ENCODE results near the gene PLCB2.

PLCB2 gene

GRCh38 chr15:40302288-40302886 lies 5.3 kb downstream of the PLCB2 start:
- Histone ChIP-seq H3K4me1 (ENCODE audit: control insufficient read depth, insufficient read depth, low read length) (peaks cover 16% of the 10 kb centered on the region), H3K27ac (ENCODE audit: low read length) (no peak overlapping the region), H3K27me3 (ENCODE audit: control insufficient read depth, insufficient read depth, low read length) (no peaks in the 10 kb centered on the region), H3K4me3 (ENCODE audit: low read length) (no peak overlapping the region), H3K36me3 (ENCODE audit: control insufficient read depth, insufficient read depth, low read length) (no peaks in the 10 kb centered on the region), H3K9me3 (ENCODE audit: control insufficient read depth, insufficient read depth, low read length) (no peaks in the 10 kb centered on the region)
- no CpG with 5 or more reads among the region's 19 CpGs for WGBS (ENCODE audit: insufficient coverage, insufficient read length)
- no peak for DNase-seq (ENCODE audit: low read depth, low spot score)

GRCh38 chr15:40301467-40302179 lies 6.1 kb downstream of the PLCB2 start:
- Histone ChIP-seq H3K27ac (ENCODE audit: low read length) (no peak overlapping the region), H3K9me3 (ENCODE audit: control insufficient read depth, insufficient read depth, low read length) (no peaks in the 10 kb centered on the region), H3K36me3 (ENCODE audit: control insufficient read depth, insufficient read depth, low read length) (no peaks in the 10 kb centered on the region), H3K4me3 (ENCODE audit: low read length) (no peak overlapping the region), H3K27me3 (ENCODE audit: control insufficient read depth, insufficient read depth, low read length) (no peaks in the 10 kb centered on the region), H3K4me1 (ENCODE audit: control insufficient read depth, insufficient read depth, low read length) (peaks cover 12% of the 10 kb centered on the region)
- no CpG with 5 or more reads among the region's 12 CpGs for WGBS (ENCODE audit: insufficient coverage, insufficient read length)
- no peak for DNase-seq (ENCODE audit: low read depth, low spot score)

- H3K27me3 ChIP-seq (ENCODE audit: control insufficient read depth, insufficient read depth, low read length) = no peaks in the 10 kb centered on the region
- H3K9me3 ChIP-seq (ENCODE audit: control insufficient read depth, insufficient read depth, low read length) = no peaks in the 10 kb centered on the region
- no peak for DNase-seq (ENCODE audit: low read depth, low spot score)
- no peak overlapping the region for H3K4me3 ChIP-seq (ENCODE audit: low read length)
- H3K4me1 ChIP-seq (ENCODE audit: control insufficient read depth, insufficient read depth, low read length) = peaks cover 12% of the 10 kb centered on the region
- no peaks in the 10 kb centered on the region for H3K36me3 ChIP-seq (ENCODE audit: control insufficient read depth, insufficient read depth, low read length)
- no peak overlapping the region for H3K27ac ChIP-seq (ENCODE audit: low read length)
- no CpG with 5 or more reads among the region's 2 CpGs for whole genome bisulfite sequencing (ENCODE audit: insufficient coverage, insufficient read length)
These were observed 7.0 kb downstream of the PLCB2 start for GRCh38 chr15:40300771-40301170.

- no peaks in the 10 kb centered on the region for H3K36me3 ChIP-seq (ENCODE audit: control insufficient read depth, insufficient read depth, low read length)
These were observed 7.4 kb downstream of the PLCB2 start for GRCh38 chr15:40300367-40300766.

GRCh38 chr15:40298216-40298935 lies 9.4 kb downstream of the PLCB2 start:
- Histone ChIP-seq H3K27me3 (ENCODE audit: control insufficient read depth, insufficient read depth, low read length) (no peaks in the 10 kb centered on the region), H3K9me3 (ENCODE audit: control insufficient read depth, insufficient read depth, low read length) (no peaks in the 10 kb centered on the region), H3K27ac (ENCODE audit: low read length) (no peak overlapping the region), H3K36me3 (ENCODE audit: control insufficient read depth, insufficient read depth, low read length) (no peaks in the 10 kb centered on the region), H3K4me1 (ENCODE audit: control insufficient read depth, insufficient read depth, low read length) (peaks cover 12% of the 10 kb centered on the region), H3K4me3 (ENCODE audit: low read length) (no peak overlapping the region)
- no peak for DNase-seq (ENCODE audit: low read depth, low spot score)
- WGBS (ENCODE audit: insufficient coverage, insufficient read length) = no CpG with 5 or more reads among the region's 17 CpGs

More at GRCh38 chr15:40300367-40300766, 7.4 kb downstream of the PLCB2 start:
- Histone ChIP-seq H3K27ac (ENCODE audit: low read length) (no peak overlapping the region), H3K4me3 (ENCODE audit: low read length) (no peak overlapping the region), H3K9me3 (ENCODE audit: control insufficient read depth, insufficient read depth, low read length) (no peaks in the 10 kb centered on the region), H3K27me3 (ENCODE audit: control insufficient read depth, insufficient read depth, low read length) (no peaks in the 10 kb centered on the region), H3K4me1 (ENCODE audit: control insufficient read depth, insufficient read depth, low read length) (peaks cover 12% of the 10 kb centered on the region)
- DNase-seq (ENCODE audit: low read depth, low spot score) = no peak
- WGBS (ENCODE audit: insufficient coverage, insufficient read length) = no CpG with 5 or more reads among the region's 2 CpGs

- Histone ChIP-seq H3K4me3 (ENCODE audit: low read length) (no peak overlapping the region), H3K36me3 (ENCODE audit: control insufficient read depth, insufficient read depth, low read length) (no peaks in the 10 kb centered on the region), H3K27me3 (ENCODE audit: control insufficient read depth, insufficient read depth, low read length) (peaks cover 3% of the 10 kb centered on the region), H3K4me1 (ENCODE audit: control insufficient read depth, insufficient read depth, low read length) (peaks cover 10% of the 10 kb centered on the region), H3K9me3 (ENCODE audit: control insufficient read depth, insufficient read depth, low read length) (no peaks in the 10 kb centered on the region), H3K27ac (ENCODE audit: low read length) (no peak overlapping the region)
- DNase-seq (ENCODE audit: low read depth, low spot score) = no peak
- WGBS (ENCODE audit: insufficient coverage, insufficient read length) = no CpG with 5 or more reads among the region's 10 CpGs
These were observed 10.4 kb downstream of the PLCB2 start for GRCh38 chr15:40297356-40297755.

GRCh38 chr15:40296561-40297230 lies 11.0 kb downstream of the PLCB2 start:
- Histone ChIP-seq H3K27me3 (ENCODE audit: control insufficient read depth, insufficient read depth, low read length) (peaks cover 9% of the 10 kb centered on the region), H3K9me3 (ENCODE audit: control insufficient read depth, insufficient read depth, low read length) (no peaks in the 10 kb centered on the region), H3K4me3 (ENCODE audit: low read length) (no peak overlapping the region), H3K36me3 (ENCODE audit: control insufficient read depth, insufficient read depth, low read length) (no peaks in the 10 kb centered on the region), H3K4me1 (ENCODE audit: control insufficient read depth, insufficient read depth, low read length) (peaks cover 8% of the 10 kb centered on the region), H3K27ac (ENCODE audit: low read length) (no peak overlapping the region)
- WGBS (ENCODE audit: insufficient coverage, insufficient read length) = no CpG with 5 or more reads among the region's 5 CpGs
- DNase-seq (ENCODE audit: low read depth, low spot score) = no peak

- no CpG with 5 or more reads among the region's 12 CpGs for WGBS (ENCODE audit: insufficient coverage, insufficient read length)
- H3K27ac ChIP-seq (ENCODE audit: low read length) = no peak overlapping the region
- DNase-seq (ENCODE audit: low read depth, low spot score) = no peak
- H3K27me3 ChIP-seq (ENCODE audit: control insufficient read depth, insufficient read depth, low read length) = peaks cover 10% of the 10 kb centered on the region
- H3K4me1 ChIP-seq (ENCODE audit: control insufficient read depth, insufficient read depth, low read length) = peaks cover 6% of the 10 kb centered on the region
- no peaks in the 10 kb centered on the region for H3K36me3 ChIP-seq (ENCODE audit: control insufficient read depth, insufficient read depth, low read length)
- no peak overlapping the region for H3K4me3 ChIP-seq (ENCODE audit: low read length)
- no peaks in the 10 kb centered on the region for H3K9me3 ChIP-seq (ENCODE audit: control insufficient read depth, insufficient read depth, low read length)
These were observed 11.7 kb downstream of the PLCB2 start for GRCh38 chr15:40295877-40296560.

- H3K4me1 ChIP-seq (ENCODE audit: control insufficient read depth, insufficient read depth, low read length) = peaks cover 6% of the 10 kb centered on the region
- peaks cover 10% of the 10 kb centered on the region for H3K27me3 ChIP-seq (ENCODE audit: control insufficient read depth, insufficient read depth, low read length)
- no peaks in the 10 kb centered on the region for H3K9me3 ChIP-seq (ENCODE audit: control insufficient read depth, insufficient read depth, low read length)
- WGBS (ENCODE audit: insufficient coverage, insufficient read length) = no CpG with 5 or more reads among the region's 1 CpG
- H3K4me3 ChIP-seq (ENCODE audit: low read length) = no peak overlapping the region
- no peaks in the 10 kb centered on the region for H3K36me3 ChIP-seq (ENCODE audit: control insufficient read depth, insufficient read depth, low read length)
- no peak for DNase-seq (ENCODE audit: low read depth, low spot score)
- no peak overlapping the region for H3K27ac ChIP-seq (ENCODE audit: low read length)
These were observed 12.4 kb downstream of the PLCB2 start for GRCh38 chr15:40295297-40295696.

Measured in iPS DF 6.9 (cell line).